Cardiac septum (tissue), 1 donor: ENCODE measurements around the gene PRL. TPM values are rescaled to one million over a fixed set of nuclear protein-coding genes. Genes with fewer than 3 reads are reported as not detected.

Source experiments
- DNase-seq: peaks from one replicate; pipeline ENCODE4 v3.0.0-alpha.2; 2020; ENCODE audit warnings: low spot score
- intact Hi-C: fragments of 100-400 bp; cut with DNase I; formaldehyde crosslinking; loops from one replicate; pipeline ENCODE4 v1.14.0; 2022
- total RNA-seq: library from RNA; stranded (reverse); fragmentation: NEBNext Ultra II Directional; extraction: Animal tissue kit (Norgen Biotek cat#: 25700); gene quantifications from one replicate; pipeline ENCODE4 v1.2.1, GENCODE V29; 2021
- donor health status: DM: no; HTN: no; CAD: no.

The PRL gene
- total RNA-seq, 1 donor from 2014 or later, result not detected

DNA sequence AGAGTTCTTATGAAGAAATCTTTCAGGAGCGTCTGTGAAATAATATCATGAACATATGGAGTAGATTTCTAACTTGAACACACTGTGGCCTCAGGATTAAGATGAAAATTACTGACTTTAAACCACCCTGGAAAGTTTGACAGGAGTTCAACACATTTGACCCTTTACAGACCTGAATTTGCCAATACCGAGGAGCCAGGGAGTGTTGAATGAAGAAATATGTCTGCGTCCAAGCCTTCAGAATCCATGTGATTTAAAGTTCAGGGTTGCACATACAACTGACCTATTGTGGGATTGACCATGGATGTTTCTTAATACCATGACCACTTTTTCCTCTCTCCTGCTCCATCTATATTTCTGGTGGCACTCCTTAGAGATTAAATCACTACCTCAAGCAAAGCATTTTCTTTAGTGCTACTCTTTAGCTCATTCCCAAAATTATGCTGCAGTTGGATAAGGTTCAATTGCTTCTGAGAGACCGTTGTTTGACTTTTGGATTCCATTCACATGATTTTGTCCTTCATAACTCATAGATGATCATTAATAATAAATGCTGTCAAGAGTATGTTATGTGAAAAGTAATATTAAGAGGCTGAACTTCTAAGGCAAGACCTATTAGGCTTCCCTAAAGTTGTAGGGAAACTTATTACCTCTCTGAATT, 57.4 kb downstream of the PRL start:
- intact Hi-C loops, result no loop called here
- DNase-seq, result no peak

DNA sequence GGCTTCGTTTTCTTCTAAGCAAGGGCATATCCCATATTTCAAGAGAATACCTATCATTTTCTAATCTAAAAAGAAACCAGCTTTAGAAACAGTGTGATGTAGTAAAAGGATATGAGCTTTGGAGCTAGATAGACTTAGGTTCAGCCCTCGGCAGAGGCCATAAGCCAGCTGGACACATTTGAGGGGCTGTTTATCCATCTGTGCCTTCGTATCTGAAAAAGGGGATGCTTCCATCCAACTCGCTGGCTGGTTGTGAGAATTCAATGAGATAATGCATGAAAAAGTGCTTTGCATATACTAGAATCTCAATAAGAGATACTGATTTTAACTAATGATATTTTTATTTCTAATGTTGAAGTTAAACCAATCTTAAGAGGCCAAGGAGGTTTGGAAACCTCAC, 58.0 kb downstream of the PRL start:
- intact Hi-C loops, result no loop called here
- no peak for DNase-seq

DNA sequence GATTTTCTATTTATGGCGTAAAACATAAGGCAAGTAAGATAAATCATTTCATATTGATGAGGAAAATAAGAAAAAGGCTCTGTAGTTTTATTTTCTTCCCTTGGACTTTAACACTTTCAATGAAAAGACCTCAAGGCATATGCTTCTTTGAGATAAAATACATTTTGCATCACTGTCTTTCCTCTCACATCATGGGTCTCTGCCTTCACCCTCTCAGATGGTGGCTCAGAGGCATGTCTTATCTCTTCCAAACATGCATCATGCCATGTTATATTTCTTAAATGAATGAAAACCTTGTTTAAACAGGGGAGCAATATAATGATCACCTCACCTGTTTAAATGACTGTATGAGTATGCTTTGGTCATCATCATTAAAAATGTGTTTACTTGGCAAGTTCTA, 59.3 kb downstream of the PRL start:
- DNase-seq, result no peak
- intact Hi-C loops, result no loop called here
